Osteocyte (in vitro differentiated cells): ENCODE measurements around the gene FXR2. TPM values are rescaled to one million over a fixed set of nuclear protein-coding genes. Genes with fewer than 3 reads are reported as not detected.

Source experiments
- DNase-seq: peaks from one replicate; pipeline ENCODE4 v3.0.0; 2021; ENCODE audit warnings: mixed read lengths; ENCODE audit not compliant: unreplicated experiment; ENCODE audit errors: extremely low spot score
- H3K27ac Mint-ChIP-seq: one replicate; pipeline ENCODE4 v1.8.0; 2021; ENCODE audit warnings: mild to moderate bottlenecking, mixed read lengths; ENCODE audit not compliant: unreplicated experiment
- H3K27me3 Mint-ChIP-seq: one replicate; pipeline ENCODE4 v1.8.0; 2021; ENCODE audit warnings: mixed read lengths; ENCODE audit not compliant: unreplicated experiment
- H3K36me3 Mint-ChIP-seq: one replicate; pipeline ENCODE4 v1.8.0; 2021; ENCODE audit warnings: mixed read lengths; ENCODE audit not compliant: unreplicated experiment
- H3K4me1 Mint-ChIP-seq: one replicate; pipeline ENCODE4 v1.8.0; 2021; ENCODE audit warnings: mixed read lengths; ENCODE audit not compliant: unreplicated experiment
- H3K4me3 Mint-ChIP-seq: one replicate; pipeline ENCODE4 v1.8.0; 2021; ENCODE audit warnings: mild to moderate bottlenecking, moderate library complexity, mixed read lengths; ENCODE audit not compliant: unreplicated experiment
- H3K9me3 Mint-ChIP-seq: one replicate; pipeline ENCODE4 v1.8.0; 2021; ENCODE audit warnings: mixed read lengths; ENCODE audit not compliant: unreplicated experiment
- CTCF ChIP-seq: fragments of 200-600 bp; sonication (generic); IDR thresholded peaks from 2 replicates; pipeline ENCODE4 v1.5.0; 2021; ENCODE audit warnings: antibody characterized with exemption, mild to moderate bottlenecking, moderate library complexity
- total RNA-seq: library from RNA; stranded (reverse); gene quantifications from 2 replicates; pipeline ENCODE4 v1.2.1, GENCODE V29; 2021

Gene FXR2
- total RNA-seq, 1 donor from 2014 or later: 50.7 TPM

GRCh38 chr17:7551396-7551795 is 63.3 kb downstream of the FXR2 start:
- TF ChIP-seq CTCF: no peak
- H3K9me3 Mint-ChIP-seq: no peaks in the 10 kb centered on the region
- peaks cover 14% of the 10 kb centered on the region for H3K4me1 Mint-ChIP-seq
- H3K27ac Mint-ChIP-seq: no peak overlapping the region
- no peaks in the 10 kb centered on the region for H3K27me3 Mint-ChIP-seq
- no peak for DNase-seq
- no peak overlapping the region for H3K4me3 Mint-ChIP-seq
- no peaks in the 10 kb centered on the region for H3K36me3 Mint-ChIP-seq

- H3K4me1 Mint-ChIP-seq: peaks cover 14% of the 10 kb centered on the region
- no peak overlapping the region for H3K4me3 Mint-ChIP-seq
- H3K27me3 Mint-ChIP-seq: no peaks in the 10 kb centered on the region
- H3K9me3 Mint-ChIP-seq: no peaks in the 10 kb centered on the region
- no peak for DNase-seq
- no peaks in the 10 kb centered on the region for H3K36me3 Mint-ChIP-seq
- H3K27ac Mint-ChIP-seq: peak overlapping the region; percentile 42
- no peak for TF ChIP-seq CTCF
These were observed 64.4 kb downstream of the FXR2 start for GRCh38 chr17:7550344-7550743.

DNA sequence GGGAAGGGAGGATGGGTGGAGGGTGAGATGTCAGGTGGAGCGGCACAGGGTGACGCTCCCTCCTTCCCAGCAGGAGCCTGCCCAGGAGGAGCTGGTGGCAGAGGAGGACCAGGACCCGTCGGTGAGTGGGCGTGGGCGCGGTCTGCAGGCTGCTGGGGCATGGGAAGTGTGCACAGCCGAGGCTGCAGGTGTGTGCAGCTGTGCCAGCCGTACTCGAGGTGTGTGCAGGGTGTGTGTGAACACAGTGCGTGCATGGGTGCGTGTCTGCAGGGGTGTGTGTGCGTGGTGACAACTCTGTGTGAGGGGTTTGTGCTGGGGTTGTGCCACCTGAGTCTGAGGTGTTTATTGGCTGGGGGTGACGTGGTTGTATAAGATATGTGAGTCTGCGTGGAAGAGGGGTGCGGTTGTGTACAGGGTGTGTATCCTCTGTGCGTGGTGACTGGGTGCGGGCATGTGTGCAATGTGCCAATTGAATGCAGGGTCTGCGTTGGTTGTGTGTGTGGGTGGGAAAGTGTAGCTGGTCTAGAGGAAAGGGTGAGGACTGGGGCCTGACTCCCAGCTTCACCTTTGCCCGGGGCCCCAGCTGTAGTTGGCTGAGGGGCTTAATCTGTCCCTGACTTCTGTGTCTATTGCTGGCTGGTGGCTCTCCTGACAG is 65.2 kb downstream of the FXR2 start:
- H3K27ac Mint-ChIP-seq: peak overlapping the region; percentile 42
- H3K4me1 Mint-ChIP-seq: peaks cover 14% of the 10 kb centered on the region

DNA sequence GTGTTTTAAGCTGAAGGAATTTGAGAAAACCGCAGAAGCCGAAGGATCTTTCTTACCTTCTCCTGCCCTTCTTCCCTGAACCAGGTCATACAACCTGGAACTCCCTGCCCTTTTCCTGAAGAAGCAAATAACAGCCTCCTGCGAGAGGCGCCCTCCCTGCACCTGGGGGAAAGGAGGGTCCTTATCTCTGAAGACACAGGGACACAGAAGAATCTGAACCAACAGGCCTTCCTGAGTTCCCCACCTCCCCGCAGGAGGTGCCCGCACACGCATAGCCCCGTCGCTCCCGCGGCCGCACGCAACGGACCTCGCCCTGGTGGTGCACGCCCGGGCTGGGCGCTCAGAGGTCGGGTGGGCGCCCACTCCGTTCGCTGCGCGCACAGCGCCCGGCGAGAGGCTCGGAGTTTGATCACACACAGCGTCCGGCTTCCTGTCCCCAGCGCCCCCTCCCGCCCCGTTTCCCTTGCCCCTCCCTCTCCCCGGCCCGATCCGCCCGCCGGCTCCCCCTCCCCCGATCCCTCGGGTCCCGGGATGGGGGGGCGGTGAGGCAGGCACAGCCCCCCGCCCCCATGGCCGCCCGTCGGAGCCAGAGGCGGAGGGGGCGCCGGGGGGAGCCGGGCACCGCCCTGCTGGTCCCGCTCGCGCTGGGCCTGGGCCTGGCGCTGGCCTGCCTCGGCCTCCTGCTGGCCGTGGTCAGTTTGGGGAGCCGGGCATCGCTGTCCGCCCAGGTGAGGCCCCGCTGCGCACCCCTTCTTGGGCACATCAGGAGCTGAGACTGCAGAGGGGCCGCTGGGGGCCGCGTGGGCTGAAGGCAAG is 65.9 kb downstream of the FXR2 start, which contains the start of gene TNFSF12:
Gene TNFSF12 (plus strand): TSS at position 474 of the 816 bp plus-strand sequence. CDS start 96 bp downstream, at position 570.
- peaks cover 2% of the 10 kb centered on the region for H3K27me3 Mint-ChIP-seq
- H3K9me3 Mint-ChIP-seq: no peaks in the 10 kb centered on the region
- peak within 1 kb of the TSS; percentile 68 for H3K4me3 Mint-ChIP-seq
- no peaks in the 10 kb centered on the region for H3K36me3 Mint-ChIP-seq
- TF ChIP-seq CTCF: peak; percentile 27
- peak within 1 kb of the TSS; percentile 42 for H3K27ac Mint-ChIP-seq
- no peak for DNase-seq
- H3K4me1 Mint-ChIP-seq: peaks cover 14% of the 10 kb centered on the region

More for the DNA sequence above, 65.2 kb downstream of the FXR2 start:
- DNase-seq: no peak
- Mint-ChIP-seq H3K4me3 (peak overlapping the region; percentile 66), H3K27me3 (no peaks in the 10 kb centered on the region), H3K9me3 (no peaks in the 10 kb centered on the region), H3K36me3 (no peaks in the 10 kb centered on the region)
- no peak for TF ChIP-seq CTCF

DNA sequence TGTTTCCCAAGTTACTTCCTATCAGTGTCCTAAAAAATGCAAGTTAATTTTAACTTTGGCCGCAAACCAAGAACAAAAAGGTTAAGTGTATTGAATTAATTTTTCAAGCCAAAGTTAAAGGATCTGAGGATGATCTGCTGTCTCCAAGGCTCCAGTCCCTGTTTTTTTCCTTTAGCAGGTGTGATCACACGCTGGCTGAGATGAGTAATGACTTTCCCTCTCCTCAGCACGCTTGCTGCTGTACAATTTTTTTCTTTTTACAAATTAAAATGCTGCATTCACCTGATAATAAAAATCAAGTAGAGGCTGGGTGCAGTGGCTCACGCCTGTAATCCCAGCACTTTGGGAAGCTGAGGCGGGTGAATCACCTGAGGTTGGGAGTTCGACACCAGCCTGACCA is 69.8 kb downstream of the FXR2 start:
- DNase-seq: no peak
- Mint-ChIP-seq H3K27ac (no peak overlapping the region), H3K9me3 (no peaks in the 10 kb centered on the region), H3K36me3 (no peaks in the 10 kb centered on the region), H3K27me3 (peaks cover 15% of the 10 kb centered on the region), H3K4me3 (no peak overlapping the region), H3K4me1 (peaks cover 13% of the 10 kb centered on the region)
- no peak for TF ChIP-seq CTCF
